HG03045 (cell line): ENCODE data around the gene GAS2L1.

ENCODE experiments used
- ATAC-seq: cut with Tn5 transposase; IDR thresholded peaks from one replicate; pipeline ENCODE4 v1.9.1; 2021; ENCODE audit warnings: mild to moderate bottlenecking, moderate library complexity; ENCODE audit not compliant: unreplicated experiment

Gene GAS2L1

GRCh38 chr22:29306175-29306834, at the start of gene GAS2L1:
TSS of gene GAS2L1 (plus strand) at chr22:29306650. CDS start at chr22:29308106, 1,456 bp downstream.
- no peak for ATAC-seq

DNA sequence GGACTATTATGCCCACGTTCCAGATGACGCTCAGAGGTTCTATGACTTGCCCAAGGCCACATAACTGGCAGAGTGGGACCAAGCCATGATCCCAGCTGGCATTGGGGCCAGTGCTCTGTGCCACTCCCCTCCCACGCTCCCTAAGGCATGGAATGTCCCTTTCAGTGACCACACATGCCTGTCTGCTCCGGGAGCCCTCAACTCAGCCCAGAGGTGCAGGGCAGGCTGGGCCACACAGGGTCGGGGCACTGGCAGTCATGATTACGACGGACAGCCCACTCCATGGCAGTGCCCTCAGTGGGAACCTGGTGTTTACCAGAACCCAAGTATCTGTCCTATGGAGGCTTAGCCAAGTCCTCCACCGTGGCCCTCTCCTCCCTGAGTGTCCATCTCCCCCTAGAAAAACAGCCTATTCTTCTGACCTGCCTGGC, 48.7 kb upstream of the GAS2L1 start:
- no peak for ATAC-seq

DNA sequence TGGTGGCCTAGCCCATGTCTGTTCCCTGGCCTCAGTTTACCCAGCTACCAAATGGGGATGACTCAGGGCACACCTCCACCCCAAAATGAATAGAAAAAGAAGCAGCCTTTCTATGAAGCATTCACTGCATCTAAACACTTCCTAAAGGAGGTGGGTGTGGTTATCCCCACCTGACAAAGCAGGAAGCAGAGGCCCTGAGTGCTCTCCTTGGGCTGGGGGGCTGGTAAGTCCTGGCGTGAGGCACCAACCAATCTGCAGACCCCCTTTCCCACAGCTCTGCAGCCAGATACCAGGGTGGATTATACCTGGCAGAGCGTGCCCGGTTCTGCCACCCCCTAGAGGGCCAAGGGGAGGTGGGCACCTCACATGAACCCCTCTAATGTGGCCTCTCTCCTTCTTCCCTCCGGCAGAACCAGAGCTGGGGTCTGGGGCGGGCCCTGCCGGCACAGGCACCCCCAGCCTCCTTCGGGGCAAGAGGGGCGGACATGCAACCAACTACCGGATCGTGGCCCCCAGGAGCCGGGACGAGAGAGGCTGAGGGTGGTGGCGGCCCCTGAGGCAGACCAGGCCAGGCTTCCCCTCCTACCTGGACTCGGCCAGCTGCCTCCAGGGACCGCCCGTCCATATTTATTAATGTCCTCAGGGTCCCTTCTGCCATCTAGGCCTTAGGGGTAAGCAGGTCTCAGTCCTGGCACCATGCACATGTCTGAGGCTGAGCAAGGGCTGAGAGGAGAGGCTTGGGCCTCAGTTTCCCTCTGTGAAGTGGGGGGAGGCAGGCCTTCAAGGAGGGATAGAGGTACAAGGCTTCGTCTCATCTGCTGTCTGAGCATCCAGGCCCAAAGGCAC, 47.8 kb upstream of the GAS2L1 start:
- no peak for ATAC-seq

- ATAC-seq = no peak
These were observed 47.1 kb upstream of the GAS2L1 start for GRCh38 chr22:29259253-29259899.

DNA sequence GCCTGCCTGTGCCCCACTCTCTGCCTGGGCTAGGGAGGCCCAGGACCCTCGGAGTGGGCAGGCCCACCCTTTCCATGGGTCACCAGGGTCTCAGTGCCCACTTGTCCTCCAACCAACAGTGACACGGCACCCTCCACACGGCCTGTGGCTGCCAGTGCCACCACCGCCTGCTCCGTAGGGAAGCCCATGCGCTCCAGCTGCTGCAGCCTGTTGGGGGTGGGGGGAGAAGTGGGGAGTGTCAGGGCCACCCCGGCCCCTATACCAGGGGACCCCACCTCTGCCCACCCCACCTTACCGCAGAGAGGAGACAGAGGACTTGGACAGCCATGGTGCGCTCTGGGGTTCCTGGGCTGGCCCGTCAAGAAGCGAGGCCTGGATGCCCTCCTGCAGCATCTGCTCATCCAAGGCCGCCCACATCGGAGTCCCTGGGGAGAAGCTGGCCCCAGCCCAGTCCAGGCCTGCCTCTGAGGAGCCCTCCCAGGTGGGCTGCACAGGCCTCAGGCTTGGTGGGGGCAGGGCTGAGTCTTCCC, 46.4 kb upstream of the GAS2L1 start:
- no peak for ATAC-seq

DNA sequence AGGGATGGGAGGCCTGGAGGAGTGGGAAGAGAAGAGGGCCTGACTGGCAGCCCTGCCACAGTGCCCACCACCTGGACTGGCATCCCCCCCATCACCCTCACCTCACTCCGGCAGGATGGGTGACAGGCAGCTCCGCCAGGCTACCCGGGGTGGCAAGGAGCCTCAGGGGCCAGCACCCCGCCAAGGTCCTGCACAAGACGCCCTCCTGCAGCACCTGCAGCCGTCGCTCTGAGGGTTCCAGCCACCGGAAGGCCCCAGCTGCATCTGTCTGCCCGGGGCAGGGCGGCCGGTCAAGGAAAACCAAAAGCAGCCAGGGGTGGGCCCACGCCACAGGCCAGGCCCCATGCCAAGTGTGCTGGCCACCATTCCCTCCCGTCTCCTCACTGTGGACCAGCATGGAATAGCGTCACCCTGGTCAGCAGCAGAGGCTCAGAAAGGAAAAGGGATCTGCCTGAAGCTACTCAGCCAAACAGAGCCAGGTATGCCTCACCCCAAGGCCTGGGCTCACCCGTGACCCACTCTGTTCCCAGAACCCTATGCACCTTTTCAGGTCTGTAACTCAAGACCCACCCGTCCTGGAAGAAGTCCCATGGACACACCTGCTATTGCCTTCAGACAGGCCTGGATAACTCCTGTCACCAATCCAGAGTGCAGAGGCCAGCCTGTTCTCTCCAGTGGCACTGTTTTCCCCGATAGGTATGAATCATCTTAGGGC, 45.7 kb upstream of the GAS2L1 start:
- ATAC-seq = no peak

- no peak for ATAC-seq
These were observed 42.6 kb upstream of the GAS2L1 start for GRCh38 chr22:29263791-29264276.

DNA sequence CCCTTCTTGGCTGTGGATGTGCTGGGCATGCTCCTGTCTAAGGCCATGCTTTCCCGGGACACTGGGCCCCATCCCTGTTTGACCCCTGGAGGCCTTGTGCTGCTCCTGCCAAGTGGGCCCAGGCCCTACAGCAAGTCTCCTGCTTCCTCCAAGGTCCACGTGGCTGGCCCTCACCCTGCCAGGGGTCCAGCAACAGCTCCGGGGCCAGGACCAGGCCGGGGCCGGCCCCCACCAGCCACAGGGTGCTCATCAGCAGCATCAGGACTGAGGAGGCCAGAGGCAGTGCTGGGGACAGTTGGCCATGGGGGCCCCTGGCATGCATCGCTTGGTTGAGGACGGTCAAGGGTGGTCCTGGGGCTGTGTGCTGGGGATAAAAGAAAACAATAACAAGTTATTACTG, 41.1 kb upstream of the GAS2L1 start:
- no peak for ATAC-seq

DNA sequence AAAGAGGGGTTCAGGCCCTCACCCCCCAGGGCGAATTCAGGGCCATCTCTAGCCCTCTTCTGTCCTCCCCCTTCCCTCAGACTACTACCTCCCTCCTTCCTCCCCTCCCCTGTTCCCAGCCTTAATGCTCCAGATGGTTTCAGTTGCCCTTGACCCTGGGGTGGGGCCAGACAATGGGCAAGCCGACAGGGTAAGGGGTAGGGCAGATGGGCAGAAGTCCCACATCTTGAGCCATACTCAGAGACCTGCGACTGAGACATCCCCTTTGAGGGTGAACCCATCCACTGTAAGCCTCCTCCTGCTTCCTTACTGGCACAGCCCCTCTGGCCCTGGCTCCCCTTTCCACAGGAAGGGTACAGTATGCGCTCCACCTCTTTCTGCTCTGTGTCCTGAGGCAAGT, 40.5 kb upstream of the GAS2L1 start:
- ATAC-seq = no peak

- ATAC-seq = no peak
These were observed 39.6 kb upstream of the GAS2L1 start for GRCh38 chr22:29266564-29267461.

DNA sequence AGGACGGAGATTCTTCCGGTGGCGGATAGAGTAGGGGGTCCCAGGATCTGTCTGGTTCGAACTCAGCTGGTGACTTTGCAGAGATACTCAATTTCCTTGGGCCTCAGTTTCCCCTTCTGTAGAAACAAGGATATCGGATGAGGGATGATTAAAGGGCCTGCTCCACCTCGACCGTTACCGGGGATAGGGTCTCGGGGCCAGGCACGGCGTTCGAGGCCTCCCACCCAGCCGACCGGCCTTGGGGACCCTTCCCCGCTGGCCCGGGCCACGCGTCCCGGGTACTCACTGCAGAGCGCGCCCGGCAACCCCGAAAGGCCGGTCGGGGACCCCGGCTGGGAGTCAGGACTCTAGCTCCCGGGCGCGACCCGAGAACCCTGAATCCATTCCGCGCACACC, 39.0 kb upstream of the GAS2L1 start:
- no peak for ATAC-seq

DNA sequence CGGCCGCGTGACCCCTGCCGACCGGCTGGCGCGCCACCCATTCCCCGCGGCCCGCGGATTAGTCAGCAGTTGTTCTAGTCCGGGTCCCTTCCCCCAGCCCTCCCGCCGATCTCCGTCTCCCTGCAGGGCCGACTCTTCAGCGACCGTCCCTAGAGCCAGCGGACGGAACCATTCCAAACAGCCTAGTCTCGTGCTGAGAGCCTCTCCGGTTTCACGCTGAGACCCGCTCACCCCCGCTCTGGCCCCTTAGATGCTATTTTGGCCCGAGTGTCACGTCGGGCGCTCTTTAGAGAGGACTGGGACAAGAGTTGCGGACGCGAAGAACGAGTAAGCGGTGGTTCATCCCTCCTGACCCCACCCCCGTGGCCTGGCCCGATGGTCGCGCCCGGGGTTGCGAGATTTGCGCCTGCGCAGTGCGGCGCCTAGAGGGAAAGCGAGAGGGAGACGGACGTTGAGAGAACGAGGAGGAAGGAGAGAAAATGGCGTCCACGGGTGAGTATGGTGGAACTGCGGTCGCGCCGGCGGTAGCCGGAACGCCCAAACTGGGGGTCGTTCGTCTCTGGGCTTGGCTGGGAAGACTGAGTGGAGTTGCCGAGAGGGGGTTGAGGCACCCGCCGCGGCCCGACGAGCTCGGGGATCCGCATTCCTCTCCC, 38.5 kb upstream of the GAS2L1 start, which contains the start of the genes EWSR1 and RHBDD3:
EWSR1 (plus strand) TSS at position 411 of the 653 bp plus-strand sequence; CDS start at position 480, 69 bp downstream.
RHBDD3 (minus strand) TSS at position 124 of the 653 bp plus-strand sequence. CDS start 2,355 bp downstream, outside the sequence.
- ATAC-seq = peak; percentile 69

DNA sequence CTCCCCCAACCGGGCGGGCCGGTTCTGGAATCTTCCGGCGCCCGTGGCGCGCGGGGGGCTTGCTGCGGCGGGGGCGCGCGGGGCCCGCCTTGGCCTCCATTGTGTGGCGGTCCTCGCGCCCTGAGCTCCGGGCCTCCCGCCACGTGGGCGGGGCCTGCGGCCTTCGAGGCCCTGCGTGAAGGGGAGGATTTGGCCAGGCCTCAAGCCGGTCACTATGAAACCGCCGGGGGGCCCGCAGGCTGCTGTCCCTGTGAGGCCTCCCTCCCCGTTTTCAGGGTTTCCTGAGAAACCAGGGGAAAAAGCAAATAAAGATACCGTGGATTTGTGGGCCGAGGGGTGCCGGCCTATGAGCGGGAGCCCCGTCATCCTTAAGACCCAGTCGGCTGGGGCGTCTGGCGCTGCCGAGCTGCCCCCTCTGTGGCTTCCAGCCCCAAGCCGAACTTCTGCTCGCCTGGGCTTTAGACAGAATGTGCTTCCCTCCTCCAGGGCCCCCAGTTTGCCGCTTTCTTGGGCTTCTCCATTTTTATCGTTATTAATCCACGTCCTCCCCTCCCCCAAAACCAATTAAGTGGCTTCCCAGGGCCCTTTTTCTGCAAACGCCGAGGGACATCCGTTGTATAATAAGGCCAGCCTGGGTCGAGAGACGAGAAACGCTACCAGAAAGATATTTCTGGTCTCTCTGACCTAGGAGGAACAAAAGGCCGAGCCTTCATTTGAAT, 37.8 kb upstream of the GAS2L1 start:
- ATAC-seq = peak; percentile 24

DNA sequence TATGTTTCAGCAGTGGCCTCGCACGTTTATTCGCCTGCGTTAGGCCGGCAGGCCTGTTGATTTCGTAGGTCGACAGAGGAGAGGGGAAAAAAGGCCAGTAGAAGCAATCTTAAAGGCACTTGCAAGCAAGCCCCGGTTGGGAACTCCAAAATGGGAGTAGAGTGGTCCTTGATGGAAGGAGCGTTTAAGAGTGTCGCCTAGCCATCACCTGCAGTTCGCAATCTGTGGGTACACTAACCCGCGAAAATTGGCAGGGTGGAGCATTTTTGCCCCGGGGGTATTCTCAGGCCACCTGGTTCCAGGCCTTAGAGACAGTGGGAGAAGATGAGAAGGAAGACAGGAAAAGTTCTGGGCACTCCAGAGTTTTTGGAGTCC, 37.2 kb upstream of the GAS2L1 start:
- ATAC-seq = no peak

GRCh38 chr22:29269731-29270474, 36.5 kb upstream of the GAS2L1 start:
- ATAC-seq = no peak

- no peak for ATAC-seq
These were observed 35.8 kb upstream of the GAS2L1 start for GRCh38 chr22:29270475-29271271.

DNA sequence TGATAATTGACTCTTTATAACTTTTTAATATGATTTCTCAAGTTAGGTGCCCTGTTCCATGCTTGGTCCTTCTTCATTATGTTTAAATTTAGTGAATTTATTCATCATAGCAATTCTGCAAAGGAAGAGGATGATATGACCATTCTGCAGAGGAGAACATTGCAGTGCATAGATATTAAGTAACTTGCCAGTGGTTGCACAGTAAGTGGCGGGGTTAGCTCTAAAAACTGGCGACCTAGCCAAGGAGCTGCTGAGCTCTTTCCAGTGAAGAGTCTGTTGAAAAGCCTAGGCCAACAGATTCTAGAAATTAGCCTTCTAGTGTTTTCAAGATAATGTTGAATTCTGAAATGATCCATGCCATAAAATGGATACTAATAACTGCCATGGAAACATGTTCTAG, 33.8 kb upstream of the GAS2L1 start:
- ATAC-seq = no peak
